ENCODE data around the gene NPIPB2.
"Not testable (repeated sequence)": the region's sequence is repeated elsewhere in the genome, so short reads cannot be mapped to it uniquely, and the experiment has no call there.

Gene NPIPB2

DNA sequence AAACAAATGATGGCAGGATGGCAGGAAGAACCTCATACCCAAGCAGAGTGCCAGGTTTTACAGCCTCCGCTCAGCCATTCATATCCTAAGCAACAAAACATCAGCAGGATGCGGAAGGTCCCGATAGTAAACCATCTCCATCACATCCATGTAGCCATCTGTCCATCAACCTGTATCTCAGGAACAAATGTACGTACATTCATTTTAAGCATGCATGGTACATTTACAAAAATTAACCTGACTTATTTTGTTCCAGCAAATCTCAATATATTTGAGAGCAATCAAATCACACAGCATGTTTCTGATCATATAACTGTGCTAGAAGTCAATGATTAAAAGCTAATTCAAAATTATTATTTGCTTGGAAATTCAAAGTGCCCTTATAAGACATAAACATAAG is at the start of gene NPIPB2:
TSS of gene NPIPB2 (minus strand) at position 101 of the 400 bp plus-strand sequence. CDS start at position 101, 0 bp downstream.
- not testable (repeated sequence) for DNase-seq (ENCODE audit: low read depth)

DNA sequence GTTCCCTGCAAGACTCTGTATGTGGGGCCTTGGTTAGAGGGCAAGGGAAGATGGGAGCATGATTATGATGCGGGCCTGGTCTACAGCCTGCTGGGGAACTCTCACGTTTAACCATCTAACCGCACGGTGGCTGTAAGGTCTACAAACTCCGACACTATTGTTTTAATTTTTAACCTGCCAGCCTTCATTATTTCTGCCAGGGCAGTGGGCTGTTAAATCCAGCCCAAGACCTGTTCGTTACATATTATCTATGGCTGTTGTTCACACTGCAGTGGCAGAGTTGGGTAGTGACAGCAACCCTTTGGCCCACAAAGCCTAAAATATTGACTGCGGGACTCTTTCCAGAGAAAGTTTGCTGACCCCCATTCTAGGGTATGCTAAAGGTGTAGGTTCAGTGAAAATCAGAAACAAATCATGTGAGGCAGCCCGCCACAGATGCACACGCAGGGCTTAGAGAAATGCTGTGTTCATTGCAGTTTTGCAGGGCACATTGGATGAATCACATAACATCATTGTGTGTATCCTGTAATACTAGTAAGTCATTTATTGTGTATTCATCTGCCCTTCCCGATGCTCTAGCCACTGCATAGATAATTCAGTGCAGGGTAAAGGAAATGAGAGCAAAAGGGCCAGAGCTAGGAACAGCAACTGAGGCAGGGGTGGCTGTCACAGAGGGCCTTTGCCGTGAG is 49.0 kb upstream of the NPIPB2 start:
- no peak for DNase-seq (ENCODE audit: low read depth)

DNA sequence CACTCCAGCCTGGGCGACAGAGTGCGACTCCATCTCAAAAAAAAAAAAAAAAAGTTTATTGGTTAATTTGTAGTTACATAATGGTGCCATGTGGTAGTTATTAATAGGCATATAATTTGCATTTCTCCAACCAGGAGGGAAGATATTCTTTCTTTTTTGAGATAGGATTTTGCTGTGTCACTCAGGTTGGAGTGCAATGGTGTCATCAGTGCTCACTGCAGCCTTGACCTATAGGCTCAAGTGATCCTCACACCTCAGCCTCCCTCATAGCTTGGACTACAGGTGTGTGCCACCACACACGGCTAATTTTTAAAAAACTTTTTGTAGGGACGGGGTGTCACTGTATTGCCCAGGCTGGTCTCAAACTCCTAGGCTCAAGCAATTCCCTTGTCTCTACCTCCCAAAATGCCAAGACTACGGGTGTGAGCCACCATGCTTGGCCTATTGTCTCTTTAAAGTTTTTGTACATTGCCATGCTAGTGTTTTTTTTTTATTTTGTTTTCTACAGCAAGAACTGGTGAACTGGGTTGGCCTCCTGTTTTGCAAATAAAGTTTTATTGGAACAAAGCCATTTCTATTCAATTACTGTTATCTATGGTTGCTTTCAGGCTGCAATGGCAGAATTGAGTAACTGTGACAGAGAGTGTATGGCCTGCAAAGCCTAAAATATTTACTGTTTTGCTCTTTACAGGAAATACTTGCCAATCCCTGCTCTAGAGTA is 46.6 kb upstream of the NPIPB2 start:
- DNase-seq (ENCODE audit: low read depth) = no peak

DNA sequence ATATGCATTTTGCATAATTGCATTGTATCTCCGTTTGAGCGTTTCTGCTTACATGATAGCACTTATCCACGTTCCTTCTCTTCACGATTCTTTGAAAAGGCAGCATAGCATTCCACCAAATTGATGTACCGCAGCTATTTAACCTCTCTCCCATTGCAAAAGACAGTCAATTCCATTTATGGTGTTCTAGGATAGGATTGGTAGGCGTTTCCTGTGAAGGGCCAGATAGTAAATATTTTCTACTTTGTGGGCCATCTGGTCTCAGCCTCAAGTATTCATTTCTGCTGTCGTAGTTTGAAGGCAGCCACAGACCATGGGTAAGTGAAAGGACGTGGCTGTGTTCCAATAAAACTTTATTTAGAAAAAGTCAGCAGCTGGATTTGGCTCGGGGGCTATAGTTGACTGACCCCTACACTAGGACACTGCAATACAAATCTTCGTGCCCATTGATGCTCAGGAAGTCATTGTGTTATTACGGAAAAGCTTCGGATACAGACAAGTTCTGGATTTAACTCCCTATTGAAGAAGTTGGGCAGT is 44.7 kb upstream of the NPIPB2 start:
- DNase-seq (ENCODE audit: low read depth) = no peak

DNA sequence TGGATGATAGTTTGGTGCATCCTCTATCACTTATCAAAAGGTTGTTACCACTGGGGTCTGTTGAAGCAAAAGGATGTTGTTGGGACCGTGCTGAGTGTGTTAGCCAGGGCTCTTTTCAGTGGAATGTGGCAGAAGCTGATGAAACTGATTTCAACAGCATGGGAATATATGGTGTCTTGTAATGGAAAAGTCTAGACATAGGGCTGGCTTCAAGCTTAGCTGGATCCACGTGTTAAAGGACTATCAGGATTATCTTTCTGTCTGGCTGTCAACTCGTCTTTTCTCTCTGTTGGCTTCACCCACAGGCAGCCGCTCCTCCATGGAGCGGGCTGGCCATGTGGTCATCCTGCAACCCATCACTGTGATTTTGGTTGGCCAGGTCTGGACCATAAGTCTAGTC is 43.4 kb upstream of the NPIPB2 start:
- DNase-seq (ENCODE audit: low read depth) = no peak

DNA sequence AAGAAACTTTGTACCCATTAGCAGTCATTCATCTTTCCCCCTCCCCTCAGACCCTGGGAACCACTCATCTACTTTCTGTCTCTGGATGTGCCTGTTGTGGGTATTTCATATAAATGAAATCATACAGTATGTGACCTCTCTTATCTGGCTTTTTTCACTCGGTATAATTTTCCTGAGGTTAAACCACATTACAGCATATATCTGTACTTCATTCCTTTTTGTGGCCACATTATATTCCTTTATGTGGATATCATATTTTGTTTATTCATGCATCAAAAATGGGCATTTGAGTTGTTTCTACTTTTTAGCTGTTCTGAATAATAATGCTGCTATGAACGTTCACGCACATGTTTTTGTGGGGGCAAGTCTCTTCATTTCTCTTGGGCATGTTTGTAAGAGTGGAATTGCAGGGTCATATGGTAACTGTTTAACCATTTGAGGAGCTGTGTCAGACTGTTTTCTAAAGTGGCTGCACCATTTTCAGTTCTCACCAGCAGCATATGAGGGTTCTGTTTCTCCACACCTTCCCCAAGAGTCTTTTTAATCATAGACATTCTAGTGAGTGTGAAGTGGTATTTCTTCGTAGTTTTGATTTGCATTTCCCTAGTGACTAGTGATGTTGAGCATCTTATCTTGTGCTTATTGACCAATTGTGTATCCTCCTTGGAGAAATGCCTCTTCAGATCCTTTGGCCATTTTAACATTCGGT is 38.4 kb upstream of the NPIPB2 start:
- no peak for DNase-seq (ENCODE audit: low read depth)

DNA sequence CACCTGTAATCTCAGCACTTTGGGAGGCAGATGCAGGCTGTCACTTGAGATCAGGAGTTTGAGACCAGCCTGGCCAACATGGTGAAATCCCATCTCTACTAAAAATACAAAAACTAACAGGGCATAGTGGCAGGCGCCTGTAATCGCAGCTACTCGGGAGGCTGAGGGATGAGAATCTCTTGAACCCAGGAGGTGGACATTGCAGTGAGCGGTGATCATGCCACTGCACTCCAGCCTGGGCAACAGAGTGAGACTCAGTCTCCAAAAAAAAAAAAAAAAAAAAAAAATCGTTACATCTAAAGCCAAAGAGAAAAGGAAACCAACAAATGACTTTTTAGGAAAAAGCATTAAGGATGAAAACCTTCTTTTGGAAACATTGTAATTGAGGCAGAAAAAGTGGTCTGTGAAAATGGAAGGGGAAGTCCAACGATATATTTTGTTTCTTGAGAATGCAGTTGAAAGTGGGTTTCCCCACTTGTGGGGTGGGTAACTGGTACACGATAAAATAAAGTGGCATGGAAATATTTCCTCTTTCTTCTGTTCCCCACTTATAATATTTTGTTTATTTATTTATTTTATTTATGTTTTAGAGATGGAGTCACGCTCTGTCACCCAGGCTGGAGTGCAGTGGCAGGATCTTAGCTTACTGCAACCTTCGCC is 37.3 kb upstream of the NPIPB2 start:
- no peak for DNase-seq (ENCODE audit: low read depth)

DNA sequence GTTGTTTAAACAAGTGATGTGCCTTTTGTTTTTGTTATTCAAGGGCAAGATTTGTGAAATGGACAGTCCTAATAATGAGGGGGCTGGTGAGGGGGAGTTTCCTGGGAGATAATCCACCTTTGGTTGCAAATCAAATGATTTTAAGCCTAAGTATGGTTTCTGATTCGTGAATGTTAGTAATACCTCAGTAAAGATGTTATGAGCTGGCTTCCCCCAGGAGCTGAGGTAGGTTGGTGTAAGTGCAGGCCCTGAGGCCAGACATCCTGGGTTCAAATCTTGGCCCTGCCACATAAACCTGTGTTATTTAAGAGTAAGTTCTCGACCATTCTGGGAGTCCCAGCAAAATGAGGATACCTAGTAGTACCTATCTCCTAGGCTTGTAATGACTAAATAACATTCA is 36.2 kb upstream of the NPIPB2 start:
- no peak for DNase-seq (ENCODE audit: low read depth)

DNA sequence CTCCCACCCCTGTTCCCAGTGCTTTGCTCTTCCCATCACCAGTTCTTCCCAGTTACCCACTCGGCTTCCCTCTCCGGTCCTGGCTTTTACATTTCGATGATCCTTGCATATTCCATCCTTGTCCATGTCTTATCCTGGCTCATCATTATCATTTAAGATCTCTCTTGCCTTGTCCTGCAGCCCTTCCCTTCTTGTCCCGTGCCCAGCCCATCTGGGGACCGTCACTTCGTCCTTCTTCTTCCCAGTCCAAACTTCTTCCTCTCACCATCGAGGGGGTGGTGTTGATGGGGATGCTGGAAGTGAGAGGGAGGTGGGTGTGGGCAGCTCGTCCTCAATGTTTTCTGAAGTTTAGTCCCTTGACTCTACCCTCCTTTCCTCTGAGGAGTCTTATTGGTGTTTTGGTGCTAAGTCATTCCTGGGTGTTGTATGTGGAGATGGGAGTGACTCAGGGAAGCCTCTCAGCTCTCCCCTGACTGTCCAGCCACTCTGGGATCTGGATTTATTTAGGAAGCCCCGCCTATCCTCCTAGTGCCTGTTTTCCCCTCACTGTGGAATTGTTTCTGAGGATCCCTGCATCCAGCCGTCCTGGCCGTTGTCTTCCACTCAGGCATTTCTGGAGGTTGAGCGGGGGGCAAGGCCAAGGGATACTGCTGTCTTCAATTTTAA is 35.7 kb upstream of the NPIPB2 start:
- peak; percentile 78 for DNase-seq (ENCODE audit: low read depth)

DNA sequence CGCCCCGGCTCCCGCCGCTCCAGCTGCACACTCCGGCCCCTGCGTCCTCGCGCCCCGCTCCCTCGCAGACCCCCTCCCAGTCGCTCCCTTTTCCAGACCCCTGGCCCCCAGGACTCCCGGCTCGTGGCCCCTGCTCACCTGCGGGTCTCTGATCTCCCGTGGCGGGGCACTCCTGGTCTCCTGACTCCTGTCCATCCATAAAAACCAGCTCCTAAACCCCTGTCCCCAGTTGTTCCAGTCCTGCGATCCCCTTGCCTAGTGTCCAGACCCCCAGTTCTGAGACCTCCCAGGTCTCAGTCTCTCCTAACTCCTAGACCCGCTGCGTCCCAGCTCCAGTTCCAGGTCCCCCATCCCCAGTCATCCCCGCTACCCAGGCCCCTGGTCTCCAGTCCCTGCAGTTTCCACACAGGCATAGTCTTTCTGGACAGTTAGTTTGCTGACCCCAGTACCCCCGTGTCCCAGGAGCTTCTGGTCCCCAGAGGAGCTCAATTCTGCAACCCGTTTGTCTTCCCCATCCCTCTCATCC is 35.1 kb upstream of the NPIPB2 start:
- DNase-seq (ENCODE audit: low read depth) = no peak

DNA sequence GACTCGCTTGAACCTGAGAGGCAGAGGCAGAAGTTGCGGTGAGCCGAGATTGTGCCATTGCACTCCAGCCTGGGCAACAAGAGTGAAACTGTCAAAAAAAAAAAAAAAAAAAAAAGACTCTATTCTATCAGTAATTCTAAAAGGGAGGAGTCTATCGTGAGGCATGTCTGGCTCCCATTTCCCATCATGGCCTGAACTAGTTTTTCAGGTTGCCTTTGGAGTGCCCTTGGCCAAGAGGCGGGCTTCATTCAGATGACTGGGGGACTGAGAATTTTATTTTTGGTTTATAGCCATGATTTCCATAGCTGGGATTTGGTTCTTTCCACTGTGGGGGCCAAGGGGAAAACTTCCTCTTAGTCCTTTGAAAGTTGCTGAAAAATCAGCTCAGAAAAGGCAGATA is 31.2 kb upstream of the NPIPB2 start:
- no peak for DNase-seq (ENCODE audit: low read depth)

DNA sequence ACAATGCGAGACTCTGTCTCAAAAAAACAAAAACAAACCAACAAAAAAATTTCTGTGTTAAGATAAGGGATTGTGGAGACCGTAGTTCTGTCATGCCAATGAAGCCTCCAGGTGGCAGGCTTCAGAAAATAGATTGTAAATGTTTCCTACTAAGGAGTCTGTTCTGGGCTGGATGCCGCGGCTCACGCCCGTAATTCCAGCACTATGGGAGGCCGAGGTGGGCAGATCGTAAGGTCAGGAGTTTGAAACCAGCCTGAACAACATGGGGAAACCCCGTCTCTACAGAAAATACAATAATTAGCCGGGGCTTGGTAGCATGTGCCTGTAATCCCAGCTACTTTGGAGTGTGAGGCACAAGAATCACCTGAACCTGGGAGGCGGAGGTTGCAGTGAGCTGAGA is 30.3 kb upstream of the NPIPB2 start:
- DNase-seq (ENCODE audit: low read depth) = no peak

DNA sequence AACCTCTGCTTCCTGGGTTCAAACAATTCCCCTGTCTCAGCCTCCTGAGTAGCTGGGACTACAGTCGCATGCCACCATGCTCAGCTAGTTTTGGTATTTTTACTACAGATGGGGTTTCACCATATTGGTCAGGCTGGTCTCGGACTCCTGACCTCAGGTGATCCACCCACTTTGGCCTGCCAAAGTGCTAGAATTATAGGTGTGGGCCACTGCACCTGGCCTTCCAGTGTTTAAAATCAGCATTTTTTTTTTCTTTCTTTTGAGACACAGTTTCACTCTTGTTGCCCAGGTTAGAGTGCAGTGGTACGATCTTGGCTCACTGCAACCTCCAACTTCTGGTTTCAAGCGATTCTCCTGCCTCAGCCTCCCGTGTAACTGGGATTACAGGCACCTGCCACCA is 28.4 kb upstream of the NPIPB2 start:
- not testable (repeated sequence) for DNase-seq (ENCODE audit: low read depth)

DNA sequence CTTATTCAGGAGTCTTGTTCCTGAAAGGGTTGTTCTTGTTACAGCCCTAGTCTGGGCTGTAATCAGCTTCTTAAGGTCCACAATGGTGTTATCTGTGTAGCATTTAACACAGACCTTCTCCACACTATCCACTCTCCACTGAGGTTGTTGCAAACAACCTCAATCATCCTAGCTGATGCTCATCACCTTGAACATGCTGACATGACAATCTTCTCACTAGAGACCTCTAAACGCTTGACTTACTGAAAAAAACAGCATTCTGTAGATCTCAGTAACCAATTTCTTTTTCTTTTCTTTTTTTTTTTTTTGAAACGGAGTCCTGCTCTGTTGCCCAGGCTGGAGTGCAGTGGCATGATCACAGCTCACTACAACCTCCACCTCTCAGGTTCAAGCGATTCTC is 26.7 kb upstream of the NPIPB2 start:
- DNase-seq (ENCODE audit: low read depth) = no peak

DNA sequence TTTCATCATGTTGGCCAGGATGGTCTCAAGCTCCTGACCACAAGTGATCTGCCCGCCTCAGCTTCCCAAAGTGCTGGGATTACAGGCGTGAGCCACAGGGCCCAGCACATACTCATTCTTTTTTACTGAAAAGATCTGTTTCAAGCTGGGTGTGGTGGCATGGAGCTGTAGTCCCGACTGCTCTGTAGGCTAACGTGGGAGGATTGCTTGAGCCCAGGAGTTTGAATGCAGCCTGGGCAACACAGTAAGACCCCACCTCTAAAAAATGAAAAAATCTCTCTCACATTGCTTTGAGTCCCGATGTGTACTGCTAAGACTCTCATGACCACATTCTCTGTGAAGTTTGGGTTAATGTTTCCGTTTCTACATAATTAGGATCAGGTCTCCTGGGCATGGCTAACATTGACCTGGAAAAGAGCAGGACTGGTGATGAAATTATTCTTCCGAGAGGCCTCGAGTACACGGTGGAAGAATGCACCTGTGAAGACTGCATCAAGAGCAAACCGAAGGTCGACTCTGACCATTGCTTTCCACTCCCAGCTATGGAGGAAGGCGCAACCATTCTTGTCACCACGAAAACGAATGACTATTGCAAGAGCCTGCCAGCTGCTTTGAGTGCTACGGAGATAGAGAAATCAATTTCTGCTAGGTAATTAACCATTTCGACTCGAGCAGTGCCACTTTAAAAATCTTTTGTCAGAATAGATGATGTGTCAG is 25.5 kb upstream of the NPIPB2 start:
- no peak for DNase-seq (ENCODE audit: low read depth)

DNA sequence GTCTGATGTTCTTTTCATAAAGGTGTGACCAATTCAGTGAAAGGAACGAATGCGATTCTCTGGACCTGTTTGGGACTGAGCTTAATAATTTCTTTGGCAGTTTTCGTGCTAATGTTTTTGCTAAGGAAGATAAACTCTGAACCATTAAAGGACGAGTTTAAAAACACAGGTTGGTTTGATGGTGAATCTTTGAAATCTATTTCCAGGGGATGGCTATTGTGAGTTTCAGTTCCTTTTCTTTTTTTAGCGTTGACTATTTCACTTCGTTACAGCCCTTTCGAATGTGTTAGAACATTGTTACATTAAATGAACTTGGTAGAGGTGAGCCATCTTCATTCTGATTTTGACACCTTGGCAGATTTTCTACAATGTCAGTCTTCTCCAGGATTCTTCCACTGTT is 24.3 kb upstream of the NPIPB2 start:
- no peak for DNase-seq (ENCODE audit: low read depth)

DNA sequence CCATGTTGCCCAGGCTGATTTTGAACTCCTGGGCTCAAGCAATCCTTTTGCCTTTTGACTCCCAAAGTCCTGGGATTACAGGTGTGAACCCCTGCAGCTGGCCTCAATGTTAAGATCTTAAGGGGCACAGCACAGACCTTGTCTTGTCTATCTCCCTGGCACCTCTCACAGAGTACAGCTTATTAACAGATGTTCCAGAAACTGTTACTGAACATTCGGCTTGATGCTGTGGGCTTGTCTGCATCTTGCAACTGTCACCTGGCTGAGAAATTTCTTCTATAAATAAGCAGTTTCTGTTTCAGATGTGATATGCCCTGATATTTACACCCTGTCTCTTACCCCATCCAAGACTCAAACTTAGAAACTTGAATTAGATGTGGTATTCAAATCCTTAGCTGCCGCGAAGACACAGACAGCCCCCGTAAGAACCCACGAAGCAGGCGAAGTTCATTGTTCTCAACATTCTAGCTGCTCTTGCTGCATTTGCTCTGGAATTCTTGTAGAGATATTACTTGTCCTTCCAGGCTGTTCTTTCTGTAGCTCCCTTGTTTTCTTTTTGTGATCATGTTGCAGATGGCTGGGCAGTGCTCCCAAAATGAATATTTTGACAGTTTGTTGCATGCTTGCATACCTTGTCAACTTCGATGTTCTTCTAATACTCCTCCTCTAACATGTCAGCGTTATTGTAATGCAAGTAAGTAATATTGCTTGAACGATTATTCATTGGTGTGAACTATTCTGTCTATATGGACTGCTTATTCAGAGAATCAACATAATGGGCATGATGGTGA is 23.1 kb upstream of the NPIPB2 start, which contains the start of gene TNFRSF17:
TSS of gene TNFRSF17 (plus strand) at position 450 of the 791 bp plus-strand sequence. CDS start at position 565, 115 bp downstream.
- no peak for DNase-seq (ENCODE audit: low read depth)

DNA sequence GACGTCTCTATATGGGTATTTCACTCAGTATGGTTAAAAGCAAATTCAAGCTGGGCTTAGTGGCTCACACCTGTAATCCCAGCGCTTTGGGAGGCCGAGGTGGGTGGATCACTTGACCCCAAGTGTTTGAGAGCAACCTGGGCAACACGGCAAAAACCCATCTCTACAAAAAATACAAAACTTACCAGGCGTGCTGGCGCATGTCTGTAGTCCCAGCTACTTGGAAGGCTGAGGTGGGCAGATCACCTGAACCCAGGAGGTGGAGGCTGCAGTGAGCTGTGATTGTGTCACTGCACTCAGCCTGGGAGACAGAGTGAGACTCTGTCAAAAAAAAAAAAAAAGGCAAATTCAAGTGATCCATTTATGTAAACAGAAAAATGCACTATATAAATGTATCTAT is 21.9 kb upstream of the NPIPB2 start:
- DNase-seq (ENCODE audit: low read depth) = no peak

DNA sequence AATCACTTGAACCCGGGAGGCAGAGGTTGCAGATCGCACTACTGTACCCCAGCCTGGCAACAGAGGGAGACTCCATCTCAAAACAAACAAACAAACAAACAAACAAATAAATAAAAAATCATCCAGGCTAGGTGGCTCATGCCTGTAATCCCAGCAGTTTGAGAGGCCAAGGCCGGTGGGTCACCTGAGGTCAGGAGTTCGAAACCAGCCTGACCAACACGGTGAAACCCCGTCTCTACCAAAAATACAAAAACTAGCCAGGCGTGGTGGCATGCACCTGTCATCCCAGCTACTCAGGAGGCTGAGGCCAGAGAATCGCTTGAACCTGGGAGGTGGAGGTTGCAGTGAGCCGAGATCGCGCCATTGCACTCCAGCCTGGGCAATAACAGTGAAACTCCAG is 21.1 kb upstream of the NPIPB2 start:
- DNase-seq (ENCODE audit: low read depth) = not testable (repeated sequence)

DNA sequence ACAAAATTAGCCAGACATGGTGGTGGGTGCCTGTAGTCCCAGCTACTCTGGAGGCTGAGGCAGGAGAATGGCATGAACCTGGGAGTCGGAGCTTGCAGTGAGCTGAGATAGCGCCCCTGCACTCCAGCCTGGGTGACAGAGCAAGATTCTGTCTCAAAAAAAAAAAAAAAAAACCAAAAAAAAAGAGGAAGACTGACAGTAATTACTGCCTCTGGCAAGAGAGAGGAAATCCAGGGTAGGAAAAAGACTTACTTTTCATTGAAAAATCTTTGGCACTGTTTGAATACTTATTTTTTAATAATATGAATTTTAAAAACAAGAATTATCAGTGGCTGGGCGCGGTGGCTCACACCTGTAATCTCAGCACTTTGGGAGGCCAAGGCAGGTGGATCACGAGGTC is 20.6 kb upstream of the NPIPB2 start:
- DNase-seq (ENCODE audit: low read depth) = not testable (repeated sequence)

All from HS-5 (cell line).